RWPE2 (cell line): ENCODE data around the gene EYA2.

ENCODE experiments used
- ATAC-seq: fragments of 200-7000 bp; cut with Tn5 transposase; 3 replicates; pipeline ENCODE4 v1.9.1; 2021; ENCODE audit warnings: low read depth
- DNase-seq: peaks from one replicate; pipeline ENCODE4 v3.0.0-alpha.2; 2020; ENCODE audit warnings: low spot score
- H3K27ac ChIP-seq: fragments of 450-650 bp; 2 replicates; pipeline ENCODE4 v1.5.1; 2017; ENCODE audit warnings: mild to moderate bottlenecking; ENCODE audit not compliant: poor library complexity, severe bottlenecking
- H3K27me3 ChIP-seq: fragments of 250-450 bp; sonication (Bioruptor Pico); 2 replicates; pipeline ENCODE4 v1.5.1; 2021; ENCODE audit warnings: mild to moderate bottlenecking, moderate library complexity; ENCODE audit not compliant: insufficient read depth, poor library complexity, severe bottlenecking
- H3K36me3 ChIP-seq: fragments of 250-450 bp; sonication (Bioruptor Pico); 2 replicates; pipeline ENCODE4 v1.5.1; 2020; ENCODE audit warnings: low read depth, mild to moderate bottlenecking, moderate library complexity
- H3K4me1 ChIP-seq: fragments of 250-450 bp; sonication (Bioruptor Pico); 2 replicates; pipeline ENCODE4 v1.5.1; 2021; ENCODE audit warnings: mild to moderate bottlenecking, moderate library complexity; ENCODE audit not compliant: insufficient read depth, poor library complexity, severe bottlenecking
- H3K4me3 ChIP-seq: fragments of 250-450 bp; sonication (Bioruptor Pico); 2 replicates; pipeline ENCODE4 v1.5.1; 2021; ENCODE audit warnings: mild to moderate bottlenecking, moderate library complexity; ENCODE audit not compliant: severe bottlenecking
- H3K9me3 ChIP-seq: fragments of 250-450 bp; sonication (Bioruptor Pico); 2 replicates; pipeline ENCODE4 v1.5.1; 2021; ENCODE audit warnings: mild to moderate bottlenecking, moderate library complexity; ENCODE audit not compliant: severe bottlenecking
- TF ChIP-seq, protein P1 (sequence below): fragments of 450-650 bp; IDR thresholded peaks from one replicate; pipeline ENCODE4 v1.5.1; 2017; ENCODE audit warnings: mild to moderate bottlenecking, moderate library complexity; ENCODE audit not compliant: poor library complexity, severe bottlenecking

The EYA2 gene

GRCh38 chr20:47125508-47125757 lies 230.8 kb downstream of the EYA2 start:
- ATAC-seq: peak; percentile 2; the same call in 1 of the 3 replicates
- Histone ChIP-seq H3K36me3 (no peaks in the 10 kb centered on the region), H3K9me3 (no peaks in the 10 kb centered on the region), H3K4me3 (no peak overlapping the region), H3K4me1 (peaks cover 38% of the 10 kb centered on the region), H3K27me3 (no peaks in the 10 kb centered on the region), H3K27ac (peak overlapping the region; percentile 100)
- no peak for DNase-seq
- TF ChIP-seq, protein P1, sequence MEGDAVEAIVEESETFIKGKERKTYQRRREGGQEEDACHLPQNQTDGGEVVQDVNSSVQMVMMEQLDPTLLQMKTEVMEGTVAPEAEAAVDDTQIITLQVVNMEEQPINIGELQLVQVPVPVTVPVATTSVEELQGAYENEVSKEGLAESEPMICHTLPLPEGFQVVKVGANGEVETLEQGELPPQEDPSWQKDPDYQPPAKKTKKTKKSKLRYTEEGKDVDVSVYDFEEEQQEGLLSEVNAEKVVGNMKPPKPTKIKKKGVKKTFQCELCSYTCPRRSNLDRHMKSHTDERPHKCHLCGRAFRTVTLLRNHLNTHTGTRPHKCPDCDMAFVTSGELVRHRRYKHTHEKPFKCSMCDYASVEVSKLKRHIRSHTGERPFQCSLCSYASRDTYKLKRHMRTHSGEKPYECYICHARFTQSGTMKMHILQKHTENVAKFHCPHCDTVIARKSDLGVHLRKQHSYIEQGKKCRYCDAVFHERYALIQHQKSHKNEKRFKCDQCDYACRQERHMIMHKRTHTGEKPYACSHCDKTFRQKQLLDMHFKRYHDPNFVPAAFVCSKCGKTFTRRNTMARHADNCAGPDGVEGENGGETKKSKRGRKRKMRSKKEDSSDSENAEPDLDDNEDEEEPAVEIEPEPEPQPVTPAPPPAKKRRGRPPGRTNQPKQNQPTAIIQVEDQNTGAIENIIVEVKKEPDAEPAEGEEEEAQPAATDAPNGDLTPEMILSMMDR: peak; percentile 32

DNA sequence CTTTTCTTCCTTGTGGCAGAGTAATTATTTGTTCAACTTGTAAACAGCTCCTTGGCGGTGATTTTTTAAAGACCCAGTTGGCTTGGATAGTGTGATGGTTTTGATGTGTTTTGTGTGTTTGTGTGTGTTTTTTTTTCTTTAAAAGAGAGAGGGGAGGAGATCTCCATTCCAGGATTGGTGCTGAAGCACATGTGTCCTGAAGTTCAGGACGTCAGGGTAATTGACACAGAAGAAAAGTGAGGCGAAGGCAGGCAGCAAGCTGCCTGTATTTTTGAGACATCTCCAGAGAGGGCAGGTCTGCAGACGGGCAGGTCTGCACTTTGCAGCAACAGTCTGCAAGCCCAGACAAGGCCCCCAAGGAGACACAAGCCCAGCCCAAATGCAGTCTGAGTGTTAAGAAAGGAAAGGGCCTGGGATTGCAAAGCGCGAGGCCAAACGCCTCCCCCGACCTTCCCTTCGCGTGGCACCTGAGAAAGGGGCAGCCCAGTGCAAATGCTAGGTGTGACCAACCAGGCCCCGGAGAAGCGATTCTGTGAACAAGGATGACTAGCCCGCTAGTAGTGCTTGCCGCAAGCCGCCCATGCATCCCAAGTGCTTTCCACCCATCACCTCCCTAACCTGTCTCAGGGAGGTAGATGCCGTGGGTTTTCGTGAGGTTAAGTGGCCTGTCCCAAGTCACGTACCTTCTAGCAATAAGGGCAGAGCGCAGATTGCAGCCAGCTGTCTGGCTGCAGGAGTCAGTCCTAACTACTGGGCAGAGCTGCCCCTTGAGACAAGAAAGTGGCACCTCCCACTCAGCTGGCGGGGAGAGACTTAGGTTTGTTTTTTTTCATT lies 231.3 kb downstream of the EYA2 start:
- peaks cover 38% of the 10 kb centered on the region for H3K4me1 ChIP-seq
- TF ChIP-seq, protein P1: peak; percentile 32
- H3K36me3 ChIP-seq: no peaks in the 10 kb centered on the region
- ATAC-seq (peak; percentile 92), DNase-seq (peak; percentile 99)
- H3K4me3 ChIP-seq: no peak overlapping the region
- peak overlapping the region; percentile 100 for H3K27ac ChIP-seq
- H3K9me3 ChIP-seq: no peaks in the 10 kb centered on the region
- no peaks in the 10 kb centered on the region for H3K27me3 ChIP-seq

DNA sequence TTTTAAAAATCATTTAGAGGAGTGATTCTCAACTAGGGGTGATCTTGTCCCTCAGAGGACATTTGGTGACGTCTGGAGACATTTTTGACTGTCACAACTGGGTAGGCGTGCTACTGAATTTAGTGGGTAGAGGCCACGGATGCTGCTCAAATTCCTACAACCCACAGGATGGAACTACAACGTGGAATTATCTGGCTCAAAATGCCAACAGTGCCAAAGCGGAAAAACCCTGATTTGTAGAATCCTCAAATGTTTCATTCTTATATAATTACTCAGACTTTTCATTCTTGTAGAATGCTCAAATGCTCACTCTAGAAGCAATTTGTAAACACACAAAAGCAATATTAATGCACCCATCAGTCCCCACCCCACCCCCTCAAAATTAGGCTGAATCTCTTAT lies 232.1 kb downstream of the EYA2 start:
- Histone ChIP-seq H3K4me3 (no peak overlapping the region), H3K27ac (peak overlapping the region; percentile 100), H3K27me3 (no peaks in the 10 kb centered on the region), H3K36me3 (no peaks in the 10 kb centered on the region), H3K9me3 (no peaks in the 10 kb centered on the region), H3K4me1 (peaks cover 38% of the 10 kb centered on the region)
- TF ChIP-seq, protein P1: no peak
- ATAC-seq (peak; percentile 1; the same call in 1 of the 3 replicates), DNase-seq (no peak)

DNA sequence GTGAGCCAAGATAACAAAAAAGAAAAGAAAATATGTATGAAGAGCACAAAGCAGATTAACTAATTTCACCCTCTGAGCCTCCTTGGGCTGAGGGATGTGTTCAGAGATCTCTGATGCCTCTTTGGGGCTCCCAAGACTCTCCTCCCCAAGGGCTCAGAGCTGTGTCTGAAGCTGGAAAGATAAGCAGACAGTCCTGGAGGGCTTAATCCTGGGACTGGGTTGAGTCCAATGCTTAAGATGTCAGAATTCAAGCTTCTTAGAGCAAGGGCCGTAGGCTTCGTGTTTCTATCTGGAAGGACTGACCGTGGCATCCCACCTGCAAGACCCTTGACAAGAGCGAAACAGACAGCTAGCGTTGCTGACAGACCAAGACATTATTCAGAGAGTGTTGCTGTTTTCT lies 232.9 kb downstream of the EYA2 start:
- TF ChIP-seq, protein P1: no peak
- ATAC-seq (no peak), DNase-seq (no peak)
- Histone ChIP-seq H3K27ac (peak overlapping the region; percentile 100), H3K36me3 (no peaks in the 10 kb centered on the region), H3K27me3 (no peaks in the 10 kb centered on the region), H3K4me3 (no peak overlapping the region), H3K4me1 (peaks cover 38% of the 10 kb centered on the region), H3K9me3 (no peaks in the 10 kb centered on the region)

- TF ChIP-seq, protein P1: no peak
- H3K27ac ChIP-seq: peak overlapping the region; percentile 100
- peaks cover 38% of the 10 kb centered on the region for H3K4me1 ChIP-seq
- no peaks in the 10 kb centered on the region for H3K36me3 ChIP-seq
- H3K9me3 ChIP-seq: no peaks in the 10 kb centered on the region
- DNase-seq: no peak
- H3K4me3 ChIP-seq: no peak overlapping the region
- H3K27me3 ChIP-seq: no peaks in the 10 kb centered on the region
- ATAC-seq: no peak
Observed at GRCh38 chr20:47127999-47128398, 233.4 kb downstream of the EYA2 start.
